HepG2 (cell line): ENCODE data around the gene NINL. TPM values are rescaled to one million over a fixed set of nuclear protein-coding genes. Genes with fewer than 3 reads are reported as not detected.

Source experiments
- ATAC-seq: fragments of 200-7000 bp; cut with Tn5 transposase; 3 replicates; pipeline ENCODE4 v1.9.1; 2020; ENCODE audit warnings: mild to moderate bottlenecking, moderate library complexity
- BruUV-seq: library from RNA; stranded (reverse); fragments of 400-500 nt; replicated peaks from 2 replicates; lab custom pipeline; 2021; lab: Mats Ljungman, UMichigan
- CTCF ChIA-PET: fragments of 300-600 bp; formaldehyde crosslinking; extraction: SDS; loops from one replicate; lab custom pipeline; 2021; ENCODE audit warnings: low total read pairs, inconsistent platforms, low intra/inter-chr PET ratio; lab: Yijun Ruan, JAX
- POLR2A ChIA-PET: fragments of 350-600 bp; sonication (Branson Sonifier 250); formaldehyde crosslinking; loops from one replicate; lab custom pipeline; 2020; ENCODE audit warnings: antibody characterized with exemption, inconsistent platforms; lab: Yijun Ruan, JAX
- DNase-seq: peaks from one replicate; pipeline ENCODE4 v3.0.0-alpha.2; 2015; ENCODE audit warnings: low spot score
- FAIRE-seq: peaks from 3 replicates; lab custom pipeline; 2011; peaks lifted over from hg19 to GRCh38; lab: Jason Lieb, UNC
- H2AFZ ChIP-seq: one replicate; pipeline ENCODE4 v1.6.1; 2011; ENCODE audit warnings: low read length, inconsistent platforms
- H3K27ac ChIP-seq: fragments of 300-600 bp; 3 replicates; pipeline ENCODE4 v1.8.0; 2011; ENCODE audit warnings: mixed run types, mild to moderate bottlenecking, mixed read lengths, low read length, inconsistent platforms; ENCODE audit not compliant: insufficient read depth; ENCODE audit errors: extremely low read length
- H3K27me3 ChIP-seq, 2 experiments: fragments of 200-600 bp in 1 of 2; 2 replicates in 1 of 2; 3 replicates in 1 of 2; pipeline versions ENCODE4 v1.6.0 to v1.8.0; 2011; ENCODE audit warnings: low read length in 2 of 2, mild to moderate bottlenecking in 2 of 2, moderate library complexity in 2 of 2, inconsistent platforms in 1 of 2; ENCODE audit not compliant: insufficient read depth in 2 of 2, control insufficient read depth in 1 of 2
- H3K36me3 ChIP-seq, 2 experiments: fragments of 200-600 bp in 1 of 2; replicated peaks in 1 of 2; 2 replicates in 1 of 2; 3 replicates in 1 of 2; pipeline versions ENCODE4 v1.5.1 to v1.8.0; 2011; ENCODE audit warnings: low read length in 2 of 2, inconsistent platforms in 1 of 2; ENCODE audit not compliant: insufficient read depth in 2 of 2, control insufficient read depth in 1 of 2
- H3K4me1 ChIP-seq: 2 replicates; pipeline ENCODE4 v1.5.1; 2012; ENCODE audit warnings: low read length, inconsistent platforms; ENCODE audit not compliant: insufficient read depth
- H3K4me2 ChIP-seq: 2 replicates; pipeline ENCODE4 v1.6.0; 2011; ENCODE audit warnings: low read depth, low read length, inconsistent platforms
- H3K4me3 ChIP-seq, 3 experiments: fragments of 200-600 bp in 1 of 3; sonication (generic), shearing (Covaris generic) in 1 of 3; replicated peaks in 1 of 3; 2 replicates each; pipeline ENCODE4 v1.5.1; 2011 to 2016; ENCODE audit warnings: low read length in 3 of 3, inconsistent platforms in 2 of 3, low read depth in 2 of 3, mild to moderate bottlenecking in 2 of 3, control low read depth in 1 of 3, mixed read lengths in 1 of 3; ENCODE audit not compliant: insufficient read depth in 1 of 3
- H3K79me2 ChIP-seq: one replicate; pipeline ENCODE4 v1.6.1; 2011; ENCODE audit warnings: low read length, inconsistent platforms; ENCODE audit not compliant: insufficient read depth
- H3K9ac ChIP-seq: 2 replicates; pipeline ENCODE4 v1.6.0; 2011; ENCODE audit warnings: mild to moderate bottlenecking, low read depth, low read length, inconsistent platforms; ENCODE audit not compliant: insufficient read depth
- H3K9me3 ChIP-seq: 2 replicates; pipeline ENCODE4 v1.5.1; 2012; ENCODE audit warnings: mild to moderate bottlenecking, low read length
- H4K20me1 ChIP-seq: 2 replicates; pipeline ENCODE4 v1.6.0; 2011; ENCODE audit warnings: inconsistent platforms, mild to moderate bottlenecking, low read length, moderate library complexity; ENCODE audit not compliant: insufficient read depth
- FOXA1 ChIP-seq, 2 experiments: fragments of 450-650 bp in 1 of 2; sonication (generic) in 1 of 2; formaldehyde crosslinking in 1 of 2; IDR thresholded peaks; 2 replicates each; pipeline versions ENCODE4 v1.4.0 to v1.6.1; 2016 to 2020; ENCODE audit warnings: missing genetic modification reagents in 1 of 2
- HOXA7 ChIP-seq: sonication (generic); formaldehyde crosslinking; IDR thresholded peaks from 2 replicates; pipeline ENCODE4 v1.8.1; 2022; ENCODE audit warnings: mild to moderate bottlenecking, missing genetic modification reagents, moderate library complexity
- IKZF5 ChIP-seq: IDR thresholded peaks from 2 replicates; pipeline ENCODE4 v1.6.1; 2018; ENCODE audit warnings: missing genetic modification reagents, mild to moderate bottlenecking, missing compliant biosample characterization
- NCOA5 ChIP-seq: sonication (generic); formaldehyde crosslinking; IDR thresholded peaks from 2 replicates; pipeline ENCODE4 v1.4.0; 2020; ENCODE audit warnings: missing genetic modification reagents
- REXO4 ChIP-seq: sonication (generic); formaldehyde crosslinking; IDR thresholded peaks from 2 replicates; pipeline ENCODE4 v1.8.0; 2022; ENCODE audit warnings: missing genetic modification reagents, mild to moderate bottlenecking, borderline replicate concordance
- SCMH1 ChIP-seq: sonication (generic); formaldehyde crosslinking; IDR thresholded peaks from 2 replicates; pipeline ENCODE4 v1.9.0; 2021; ENCODE audit warnings: missing genetic modification reagents, mild to moderate bottlenecking, borderline replicate concordance
- TCF12 ChIP-seq, 2 experiments: fragments of 450-650 bp in 1 of 2; sonication (generic) in 1 of 2; formaldehyde crosslinking in 1 of 2; IDR thresholded peaks; 2 replicates each; pipeline versions ENCODE4 v1.6.1 to v1.8.0; 2017 to 2022; ENCODE audit warnings: antibody characterized with exemption in 1 of 2, mild to moderate bottlenecking in 1 of 2, missing genetic modification reagents in 1 of 2, moderate library complexity in 1 of 2
- ZBTB33 ChIP-seq: sonication (generic); formaldehyde crosslinking; IDR thresholded peaks from 2 replicates; pipeline ENCODE4 v1.4.0; 2020; ENCODE audit warnings: missing genetic modification reagents
- ZNF331 ChIP-seq: sonication (generic); formaldehyde crosslinking; IDR thresholded peaks from 2 replicates; pipeline ENCODE4 v1.4.0; 2020; ENCODE audit warnings: missing genetic modification reagents
- ZNF501 ChIP-seq: sonication (generic); formaldehyde crosslinking; IDR thresholded peaks from 2 replicates; pipeline ENCODE4 v1.5.1; 2020; ENCODE audit warnings: mild to moderate bottlenecking, moderate library complexity, missing genetic modification reagents
- ZNF781 ChIP-seq: sonication (generic); formaldehyde crosslinking; IDR thresholded peaks from 2 replicates; pipeline ENCODE4 v1.5.1; 2020; ENCODE audit warnings: borderline replicate concordance, mild to moderate bottlenecking, missing genetic modification reagents; ENCODE audit errors: not compliant biosample characterization
- WGBS: methylation state at CpG from one replicate; pipeline ENCODE4 v1.1.6; 2017; ENCODE audit warnings: low lambda C conversion rate; 5-methylcytosine and 5-hydroxymethylcytosine counted together
- in situ Hi-C: cut with HindIII; loops from 2 replicates; pipeline ENCODE4 v1.10.0; 2017; ENCODE audit warnings: low pct_unique_long_range_greater_than_20kb; ENCODE audit not compliant: extremely low pct_ligation_motif_present
- intact Hi-C: fragments of 100-400 bp; cut with micrococcal nuclease; formaldehyde crosslinking; loops from one replicate; pipeline ENCODE4 v1.10.0; 2022; ENCODE audit not compliant: unreplicated experiment
- polyA plus RNA-seq, 8 experiments: library from polyadenylated mRNA; depleted of rRNA in 3 of 8; stranded (reverse) in 7 of 8; unstranded in 1 of 8; fragments of >200 nt; fragmentation: Illumina TruSeq in 4 of 8; extraction: Trizol in 4 of 8; gene quantifications; 2 replicates each; pipeline versions ENCODE4 v1.2.1 to v1.2.3, GENCODE V29; 2011 to 2016; ENCODE audit warnings: low read depth in 4 of 8, missing spikeins in 1 of 8, mixed read lengths in 1 of 8; ENCODE audit not compliant: insufficient read depth in 1 of 8
- total RNA-seq, 5 experiments: library from RNA; depleted of rRNA; stranded (reverse); fragments of >200 nt; fragmentation: Illumina TruSeq; extraction: Trizol; gene quantifications; 2 replicates each; pipeline ENCODE4 v1.2.3, GENCODE V29; 2016; ENCODE audit warnings: low read depth in 1 of 5
- TF ChIP-seq, protein P1 (sequence below): sonication (generic); formaldehyde crosslinking; conservative IDR thresholded peaks from 2 replicates; pipeline ENCODE4 v1.4.0; 2020; ENCODE audit warnings: missing genetic modification reagents
- TF ChIP-seq, protein P2 (sequence below): sonication (generic); formaldehyde crosslinking; IDR thresholded peaks from 2 replicates; pipeline ENCODE4 v1.5.1; 2020; ENCODE audit warnings: missing genetic modification reagents, mild to moderate bottlenecking, borderline replicate concordance
- TF ChIP-seq, protein P3 (sequence below): sonication (generic); formaldehyde crosslinking; IDR thresholded peaks from 2 replicates; pipeline ENCODE4 v1.4.0; 2020; ENCODE audit warnings: mild to moderate bottlenecking, missing genetic modification reagents

The NINL gene
- total and polyA plus RNA-seq, 2 of the 13 experiments (the other 11 are each of a cell fraction or from before 2014, with no cell fraction given): 32.3 to 34.3 TPM

DNA sequence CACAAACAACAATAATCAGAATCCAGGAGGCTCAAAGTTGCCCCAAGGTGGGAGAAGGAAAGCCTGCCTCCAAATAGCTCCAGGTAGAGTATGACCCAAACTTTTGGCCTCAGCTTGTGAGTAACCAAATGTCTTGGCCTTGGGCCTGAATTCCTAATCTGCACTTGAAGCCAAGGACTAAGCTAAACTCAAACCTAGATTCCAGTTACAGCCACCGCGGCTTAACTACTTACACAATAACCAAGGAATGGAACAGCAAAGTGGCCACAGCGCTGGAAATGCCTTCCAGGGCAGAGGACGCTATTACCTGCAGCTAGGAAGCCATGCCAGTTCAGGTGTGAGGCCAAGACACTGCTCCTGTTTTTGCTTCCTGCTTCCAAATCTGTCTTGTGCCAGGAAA lies 4.6 kb downstream of the NINL start:
- Histone ChIP-seq H3K9ac (no peak overlapping the region), H4K20me1 (peaks cover 30% of the 10 kb centered on the region), H3K27ac (peak overlapping the region; percentile 3), H3K4me1 (peaks cover 89% of the 10 kb centered on the region), H3K9me3 (no peaks in the 10 kb centered on the region), H3K27me3 (no peaks in the 10 kb centered on the region; a peak in 1 of 5 replicates), H3K79me2 (peaks cover 85% of the 10 kb centered on the region), H3K36me3 (peaks cover 6 to 8% of the 10 kb centered on the region in 2 experiments; a peak in 2 of 5 replicates), H2AFZ (no peak overlapping the region), H3K4me2 (no peak overlapping the region), H3K4me3 (no peak overlapping the region)
- CTCF ChIA-PET: no interaction called here
- no TSS peak for BruUV-seq
- FAIRE-seq (no peak), ATAC-seq (no peak), DNase-seq (no peak)
- POLR2A ChIA-PET: interaction anchor here (1.2 to 1.4 kb wide), 2 partner anchors 55 to 73 kb away, joined by 3 to 6 read pairs; no protein-coding TSS in a partner anchor
- WGBS: 91% methylated on average over 4 of the region's 4 CpGs
- intact Hi-C loops (no loop called here), in situ Hi-C loops (loop anchor here (10.0 kb wide), 1 partner anchor 84 kb away; no protein-coding TSS in a partner anchor)
- TF ChIP-seq, protein P1, sequence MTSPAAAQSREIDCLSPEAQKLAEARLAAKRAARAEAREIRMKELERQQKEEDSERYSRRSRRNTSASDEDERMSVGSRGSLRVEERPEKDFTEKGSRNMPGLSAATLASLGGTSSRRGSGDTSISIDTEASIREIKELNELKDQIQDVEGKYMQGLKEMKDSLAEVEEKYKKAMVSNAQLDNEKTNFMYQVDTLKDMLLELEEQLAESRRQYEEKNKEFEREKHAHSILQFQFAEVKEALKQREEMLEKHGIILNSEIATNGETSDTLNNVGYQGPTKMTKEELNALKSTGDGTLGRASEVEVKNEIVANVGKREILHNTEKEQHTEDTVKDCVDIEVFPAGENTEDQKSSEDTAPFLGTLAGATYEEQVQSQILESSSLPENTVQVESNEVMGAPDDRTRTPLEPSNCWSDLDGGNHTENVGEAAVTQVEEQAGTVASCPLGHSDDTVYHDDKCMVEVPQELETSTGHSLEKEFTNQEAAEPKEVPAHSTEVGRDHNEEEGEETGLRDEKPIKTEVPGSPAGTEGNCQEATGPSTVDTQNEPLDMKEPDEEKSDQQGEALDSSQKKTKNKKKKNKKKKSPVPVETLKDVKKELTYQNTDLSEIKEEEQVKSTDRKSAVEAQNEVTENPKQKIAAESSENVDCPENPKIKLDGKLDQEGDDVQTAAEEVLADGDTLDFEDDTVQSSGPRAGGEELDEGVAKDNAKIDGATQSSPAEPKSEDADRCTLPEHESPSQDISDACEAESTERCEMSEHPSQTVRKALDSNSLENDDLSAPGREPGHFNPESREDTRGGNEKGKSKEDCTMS (CRISPR knock-in tag): no peak
- TF ChIP-seq ZBTB33 (CRISPR knock-in tag): peak; percentile 67; the same call in 1 of the 2 replicates
- TF ChIP-seq TCF12 (IDR thresholded peaks at IDR 0.05): no peak
- TF ChIP-seq TCF12 (CRISPR knock-in tag; IDR thresholded peaks at IDR 0.05): 0 out of 2 replicates have a peak, but pooled peaks have one; percentile 25
- no peak for TF ChIP-seq ZNF781 (CRISPR knock-in tag)
- 0 out of 2 replicates have a peak, but pooled peaks have one; percentile 30 for TF ChIP-seq REXO4 (CRISPR knock-in tag)
- TF ChIP-seq FOXA1 (IDR thresholded peaks at IDR 0.05): no peak
- TF ChIP-seq FOXA1 (CRISPR knock-in tag; IDR thresholded peaks at IDR 0.05): no peak
- TF ChIP-seq IKZF5 (CRISPR knock-in tag): no peak
- no peak for TF ChIP-seq ZNF501 (CRISPR knock-in tag)
- TF ChIP-seq, protein P2, sequence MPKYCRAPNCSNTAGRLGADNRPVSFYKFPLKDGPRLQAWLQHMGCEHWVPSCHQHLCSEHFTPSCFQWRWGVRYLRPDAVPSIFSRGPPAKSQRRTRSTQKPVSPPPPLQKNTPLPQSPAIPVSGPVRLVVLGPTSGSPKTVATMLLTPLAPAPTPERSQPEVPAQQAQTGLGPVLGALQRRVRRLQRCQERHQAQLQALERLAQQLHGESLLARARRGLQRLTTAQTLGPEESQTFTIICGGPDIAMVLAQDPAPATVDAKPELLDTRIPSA (CRISPR knock-in tag): no peak
- no peak for TF ChIP-seq SCMH1 (CRISPR knock-in tag)
- no peak for TF ChIP-seq ZNF331 (CRISPR knock-in tag)
- no peak for TF ChIP-seq NCOA5 (CRISPR knock-in tag)
- TF ChIP-seq, protein P3, sequence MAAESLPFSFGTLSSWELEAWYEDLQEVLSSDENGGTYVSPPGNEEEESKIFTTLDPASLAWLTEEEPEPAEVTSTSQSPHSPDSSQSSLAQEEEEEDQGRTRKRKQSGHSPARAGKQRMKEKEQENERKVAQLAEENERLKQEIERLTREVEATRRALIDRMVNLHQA (CRISPR knock-in tag): no peak
- no peak for TF ChIP-seq HOXA7 (CRISPR knock-in tag)
